K562 (cell line): Measurements from ENCODE around the gene EDRF1. TPM values are rescaled to one million over a fixed set of nuclear protein-coding genes. Genes with fewer than 3 reads are reported as not detected.
A peak's percentile ranks its signal among the peaks of the same experiment; 100 is the strongest.

Experiments used
- ATAC-seq: fragments of 200-7000 bp; cut with Tn5 transposase; 3 replicates; pipeline ENCODE4 v1.9.1; 2020; ENCODE audit warnings: moderate library complexity
- BruUV-seq: library from RNA; stranded (reverse); fragments of 400-500 nt; replicated peaks from 2 replicates; lab custom pipeline; 2021; lab: Mats Ljungman, UMichigan
- CTCF ChIA-PET: fragments of 300-600 bp; formaldehyde crosslinking; extraction: SDS; loops from one replicate; lab custom pipeline; 2021; ENCODE audit warnings: low intra/inter-chr PET ratio; lab: Yijun Ruan, JAX
- POLR2A ChIA-PET: fragments of 300-600, 350-650 bp; sonication (Branson Sonifier 250); formaldehyde crosslinking; extraction: SDS; loops from one replicate; lab custom pipeline; 2021; ENCODE audit warnings: antibody characterized with exemption, inconsistent platforms; lab: Yijun Ruan, JAX
- DNase-seq, 4 experiments: peaks; one replicate each; pipeline versions ENCODE4 v3.0.0 to v3.0.0-alpha.2; 2011 to 2018; ENCODE audit warnings: low spot score in 3 of 4, mixed read lengths in 3 of 4; ENCODE audit errors: extremely low read depth in 1 of 4
- FAIRE-seq: peaks from 2 replicates; lab custom pipeline; 2011; peaks lifted over from hg19 to GRCh38; lab: Jason Lieb, UNC
- H2AFZ ChIP-seq: 2 replicates; pipeline ENCODE4 v1.6.0; 2011; ENCODE audit warnings: low read depth, low read length, control low read depth, inconsistent platforms
- H3K27ac ChIP-seq: fragments of 200-600 bp; 3 replicates; pipeline ENCODE4 v1.8.0; 2011; ENCODE audit warnings: low read depth, mild to moderate bottlenecking, control low read depth, inconsistent platforms, low read length, moderate library complexity, mixed read lengths; ENCODE audit errors: extremely low read depth
- H3K27me3 ChIP-seq, 2 experiments: fragments of 300-600 bp in 1 of 2; 2 replicates in 1 of 2; 3 replicates in 1 of 2; pipeline versions ENCODE4 v1.6.0 to v1.8.0; 2011; ENCODE audit warnings: inconsistent platforms in 2 of 2, low read length in 2 of 2, mild to moderate bottlenecking in 1 of 2, mixed read lengths in 1 of 2, moderate library complexity in 1 of 2; ENCODE audit not compliant: control insufficient read depth in 2 of 2, insufficient read depth in 2 of 2
- H3K36me3 ChIP-seq: fragments of 300-600 bp; 3 replicates; pipeline ENCODE4 v1.8.0; 2011; ENCODE audit warnings: mild to moderate bottlenecking, low read length, inconsistent platforms; ENCODE audit not compliant: control insufficient read depth, insufficient read depth
- H3K4me1 ChIP-seq, 2 experiments: fragments of 200-600 bp in 1 of 2; replicated peaks in 1 of 2; 2 replicates in 1 of 2; 3 replicates in 1 of 2; pipeline versions ENCODE4 v1.5.1 to v1.8.0; 2011; ENCODE audit warnings: inconsistent platforms in 2 of 2, low read length in 2 of 2, mild to moderate bottlenecking in 1 of 2, mixed read lengths in 1 of 2, moderate library complexity in 1 of 2; ENCODE audit not compliant: control insufficient read depth in 2 of 2, insufficient read depth in 2 of 2
- H3K4me2 ChIP-seq: 2 replicates; pipeline ENCODE4 v1.6.1; 2011; ENCODE audit warnings: low read length, control low read depth, inconsistent platforms, mixed read lengths; ENCODE audit not compliant: insufficient read depth
- H3K4me3 ChIP-seq: fragments of 200-600 bp; sonication (generic), shearing (Covaris generic); 2 replicates; pipeline ENCODE4 v1.5.1; 2016; ENCODE audit warnings: control low read depth, inconsistent platforms
- H3K79me2 ChIP-seq: fragments of 200-600 bp; 3 replicates; pipeline ENCODE4 v1.8.0; 2011; ENCODE audit warnings: low read length, inconsistent platforms; ENCODE audit not compliant: control insufficient read depth, insufficient read depth
- H3K9ac ChIP-seq, 2 experiments: 2 replicates each; pipeline versions ENCODE4 v1.6.0 to v1.6.1; 2011; ENCODE audit warnings: low read depth in 2 of 2, low read length in 2 of 2, control low read depth in 1 of 2, inconsistent platforms in 1 of 2, mild to moderate bottlenecking in 1 of 2, mixed read lengths in 1 of 2; ENCODE audit not compliant: insufficient read depth in 1 of 2
- H3K9me1 ChIP-seq: one replicate; pipeline ENCODE4 v1.6.0; 2011; ENCODE audit warnings: inconsistent platforms, mild to moderate bottlenecking, low read length, moderate library complexity; ENCODE audit not compliant: control insufficient read depth, insufficient read depth
- H3K9me3 ChIP-seq: replicated peaks from 2 replicates; pipeline ENCODE4 v1.5.1; 2011; ENCODE audit warnings: low read depth, low read length, inconsistent platforms; ENCODE audit not compliant: control insufficient read depth, insufficient read depth
- H4K20me1 ChIP-seq: replicated peaks from 2 replicates; pipeline ENCODE4 v1.6.1; 2011; ENCODE audit warnings: low read length, inconsistent platforms, mixed read lengths; ENCODE audit not compliant: control insufficient read depth, insufficient read depth
- CHD7 ChIP-seq: fragments of 200-600 bp; sonication (generic); IDR thresholded peaks from one replicate; pipeline ENCODE4 v1.6.1; 2012; ENCODE audit warnings: mild to moderate bottlenecking, low read depth, low read length, inconsistent platforms
- DEAF1 ChIP-seq: fragments of 450-650 bp; formaldehyde crosslinking; IDR thresholded peaks from 2 replicates; pipeline ENCODE4 v1.4.0; 2020; ENCODE audit warnings: mild to moderate bottlenecking, moderate library complexity
- HNRNPH1 ChIP-seq: fragments of 200-400 bp; formaldehyde crosslinking; optimal IDR thresholded peaks from 2 replicates; pipeline ENCODE3; 2017; ENCODE audit warnings: low read depth, mild to moderate bottlenecking, low read length, moderate library complexity
- KLF10 ChIP-seq: fragments of 250-450 bp; sonication (Bioruptor Pico); IDR thresholded peaks from 2 replicates; pipeline ENCODE4 v1.6.1; 2021; ENCODE audit warnings: matching md5 sums
- NFE2 ChIP-seq: IDR thresholded peaks from 2 replicates; pipeline ENCODE4 v1.6.1; 2014; ENCODE audit warnings: antibody characterized with exemption, low read depth
- PHF8 ChIP-seq: fragments of 200-600 bp; sonication (generic); IDR thresholded peaks from 2 replicates; pipeline ENCODE4 v1.6.1; 2012; ENCODE audit warnings: mixed run types, mild to moderate bottlenecking, inconsistent platforms, low read length, moderate library complexity, borderline replicate concordance
- PYGO2 ChIP-seq: fragments of 450-650 bp; IDR thresholded peaks from 2 replicates; pipeline ENCODE4 v1.6.1; 2016; ENCODE audit warnings: mild to moderate bottlenecking, missing genetic modification characterization, moderate library complexity, missing compliant biosample characterization
- SMAD1 ChIP-seq: fragments of 150-350 bp; IDR thresholded peaks from 2 replicates; pipeline ENCODE4 v1.6.1; 2014; ENCODE audit warnings: low read length, low read depth; ENCODE audit not compliant: partially characterized antibody
- SREBF2 ChIP-seq: sonication (generic); formaldehyde crosslinking; IDR thresholded peaks from 2 replicates; pipeline ENCODE4 v1.4.0; 2020; ENCODE audit warnings: mild to moderate bottlenecking, missing genetic modification reagents
- ZNF197 ChIP-seq: fragments of 200-800 bp; sonication (Bioruptor generic); IDR thresholded peaks from 2 replicates; pipeline ENCODE4 v1.6.1; 2016; ENCODE audit warnings: low read depth, missing genetic modification characterization, missing compliant biosample characterization
- ZNF766 ChIP-seq: fragments of 200-800 bp; sonication (Bioruptor generic); conservative IDR thresholded peaks from 2 replicates; pipeline ENCODE4 v1.6.1; 2016; ENCODE audit warnings: missing genetic modification characterization, missing compliant biosample characterization
- WGBS: fragments of 100-300 bp; shearing (Covaris generic); methylation state at CpG from one replicate; pipeline ENCODE4 v1.1.6; 2016; ENCODE audit warnings: low coverage, mixed read lengths; ENCODE audit not compliant: insufficient coverage; ENCODE audit errors: missing lambda C conversion rate; 5-methylcytosine and 5-hydroxymethylcytosine counted together
- in situ Hi-C: fragments of 300-500 bp; cut with MboI; formaldehyde crosslinking; loops from 4 replicates; pipeline ENCODE4 v1.15.0; 2018; ENCODE audit warnings: inconsistent platforms, mixed read lengths
- intact Hi-C: fragments of 100-400 bp; cut with micrococcal nuclease; formaldehyde crosslinking; loops from 2 replicates; pipeline ENCODE4 v1.14.2; 2022
- polyA plus RNA-seq, 8 experiments: library from polyadenylated mRNA; depleted of rRNA in 4 of 8; stranded (reverse) in 5 of 8; unstranded in 3 of 8; fragments of >200 nt; fragmentation: Nextera tagmentation in 2 of 8; fragmentation: Illumina TruSeq in 1 of 8; extraction: Ambion mirVana in 2 of 8; extraction: Trizol in 1 of 8; gene quantifications; 2 replicates each; pipeline versions ENCODE4 v1.2.1 to v1.2.3, GENCODE V29; 2011 to 2014; ENCODE audit warnings: inconsistent platforms in 1 of 8, missing spikeins in 1 of 8
- total RNA-seq, 7 experiments: library from RNA; depleted of rRNA in 6 of 7; stranded (reverse); fragments of >200 nt in 6 of 7; fragmentation: Illumina TruSeq in 2 of 7; extraction: Trizol in 2 of 7; gene quantifications; 2 replicates each; pipeline versions ENCODE4 v1.2.1 to v1.2.3, GENCODE V29; 2011 to 2021; ENCODE audit warnings: low replicate concordance in 1 of 7

Gene EDRF1
- total and polyA plus RNA-seq, 9 of the 15 experiments (the other 6 are each of a cell fraction or from before 2014, with no cell fraction given), result 7.6 to 26.0 (median 18.6) TPM

- in situ Hi-C loops, result no loop called here
These were observed 24.6 kb upstream of the EDRF1 start for GRCh38 chr10:125694883-125695282.

More at GRCh38 chr10:125694883-125695282, 24.6 kb upstream of the EDRF1 start:
- H3K9ac ChIP-seq, result no peak overlapping the region
- no peaks in the 10 kb centered on the region for H3K9me1 ChIP-seq
- TF ChIP-seq SREBF2 (no peak), CHD7 (no peak), KLF10 (no peak), HNRNPH1 (no peak), SMAD1 (no peak), DEAF1 (CRISPR knock-in tag) (no peak), PYGO2 (tag) (no peak), PHF8 (no peak), ZNF197 (CRISPR knock-in tag) (no peak), NFE2 (peak; percentile 30; the same call in 1 of the 2 replicates), ZNF766 (CRISPR knock-in tag) (peak; percentile 99)
- no peak overlapping the region for H3K4me3 ChIP-seq
- ATAC-seq, result no peak
- no peaks in the 10 kb centered on the region for H3K9me3 ChIP-seq
- DNase-seq, result no peak
- no peak overlapping the region for H3K27ac ChIP-seq
- FAIRE-seq, result no peak
- POLR2A ChIA-PET, result no interaction called here
- H3K36me3 ChIP-seq, result no peaks in the 10 kb centered on the region
- H4K20me1 ChIP-seq, result no peaks in the 10 kb centered on the region
- H3K27me3 ChIP-seq, result peaks cover 20 to 56% of the 10 kb centered on the region in 2 experiments; a peak in 4 of 5 replicates
- H3K4me2 ChIP-seq, result no peak overlapping the region
- H2AFZ ChIP-seq, result no peak overlapping the region
- no peaks in the 10 kb centered on the region for H3K79me2 ChIP-seq
- WGBS, result 0% methylated on average over 1 of the region's 1 CpG
- H3K4me1 ChIP-seq, result no peaks in the 10 kb centered on the region
- intact Hi-C loops, result no loop called here
- BruUV-seq, result no TSS peak
- CTCF ChIA-PET, result no interaction called here
